Measurements from ENCODE around the gene RBM7. TPM values are rescaled to one million over a fixed set of nuclear protein-coding genes. Genes with fewer than 3 reads are reported as not detected.

Gene RBM7
- polyA plus RNA-seq, 1 donor from 2014 or later = 36.2 TPM

DNA sequence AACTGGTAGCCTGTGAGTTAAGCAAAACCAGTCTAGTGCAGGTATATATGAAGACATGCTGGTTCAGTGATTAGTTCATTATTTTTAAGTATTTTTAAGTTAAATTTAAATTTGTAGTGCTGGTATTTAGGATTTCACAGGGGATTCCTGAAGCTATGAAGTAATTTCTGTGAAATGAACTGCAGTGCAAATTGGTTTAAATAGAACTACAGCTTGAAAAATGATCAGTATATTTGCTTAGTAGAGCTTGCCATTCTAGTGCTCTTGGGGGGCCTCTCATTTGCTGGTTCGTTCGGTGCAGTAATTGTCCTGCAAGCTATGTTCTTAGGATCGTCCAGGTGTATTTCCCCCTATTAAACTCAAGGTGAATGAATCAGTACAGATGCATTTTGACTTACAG is 51.9 kb downstream of the RBM7 start:
- Histone ChIP-seq H3K4me3 (ENCODE audit: low read length) (no peak overlapping the region), H4K20me1 (ENCODE audit: insufficient read depth) (no peaks in the 10 kb centered on the region), H3K79me2 (replicated peaks; ENCODE audit: insufficient read depth, low read length) (no peaks in the 10 kb centered on the region), H3K4me2 (ENCODE audit: low read length) (no peak overlapping the region), H3K27me3 (ENCODE audit: insufficient read depth, low read depth, low read length) (no peaks in the 10 kb centered on the region), H3F3A (ENCODE audit: insufficient read depth, low read length, poor library complexity, severe bottlenecking) (no peaks in the 10 kb centered on the region), H3K36me3 (ENCODE audit: insufficient read depth, low read length) (no peaks in the 10 kb centered on the region), H3K27ac (ENCODE audit: low read length) (no peak overlapping the region), H2AFZ (ENCODE audit: low read depth, low read length) (no peak overlapping the region), H3K9me3 (ENCODE audit: low read length) (no peaks in the 10 kb centered on the region), H3K9me2 (ENCODE audit: insufficient read depth, low read length) (no peaks in the 10 kb centered on the region), H3K9ac (ENCODE audit: low read length) (no peak overlapping the region)
- TF ChIP-seq EZH2 (IDR thresholded peaks at IDR 0.05; ENCODE audit: borderline replicate concordance, insufficient read depth, low read length, poor library complexity, severe bottlenecking) = no peak
- no peak for TF ChIP-seq TAF1 (IDR thresholded peaks at IDR 0.05; ENCODE audit: low read depth)
- no peak for TF ChIP-seq SMC3 (conservative IDR thresholded peaks at IDR 0.05; ENCODE audit: poor library complexity)
- TF ChIP-seq EP300 (conservative IDR thresholded peaks at IDR 0.05; ENCODE audit: poor library complexity, severe bottlenecking) = no peak
- TF ChIP-seq, protein P1, sequence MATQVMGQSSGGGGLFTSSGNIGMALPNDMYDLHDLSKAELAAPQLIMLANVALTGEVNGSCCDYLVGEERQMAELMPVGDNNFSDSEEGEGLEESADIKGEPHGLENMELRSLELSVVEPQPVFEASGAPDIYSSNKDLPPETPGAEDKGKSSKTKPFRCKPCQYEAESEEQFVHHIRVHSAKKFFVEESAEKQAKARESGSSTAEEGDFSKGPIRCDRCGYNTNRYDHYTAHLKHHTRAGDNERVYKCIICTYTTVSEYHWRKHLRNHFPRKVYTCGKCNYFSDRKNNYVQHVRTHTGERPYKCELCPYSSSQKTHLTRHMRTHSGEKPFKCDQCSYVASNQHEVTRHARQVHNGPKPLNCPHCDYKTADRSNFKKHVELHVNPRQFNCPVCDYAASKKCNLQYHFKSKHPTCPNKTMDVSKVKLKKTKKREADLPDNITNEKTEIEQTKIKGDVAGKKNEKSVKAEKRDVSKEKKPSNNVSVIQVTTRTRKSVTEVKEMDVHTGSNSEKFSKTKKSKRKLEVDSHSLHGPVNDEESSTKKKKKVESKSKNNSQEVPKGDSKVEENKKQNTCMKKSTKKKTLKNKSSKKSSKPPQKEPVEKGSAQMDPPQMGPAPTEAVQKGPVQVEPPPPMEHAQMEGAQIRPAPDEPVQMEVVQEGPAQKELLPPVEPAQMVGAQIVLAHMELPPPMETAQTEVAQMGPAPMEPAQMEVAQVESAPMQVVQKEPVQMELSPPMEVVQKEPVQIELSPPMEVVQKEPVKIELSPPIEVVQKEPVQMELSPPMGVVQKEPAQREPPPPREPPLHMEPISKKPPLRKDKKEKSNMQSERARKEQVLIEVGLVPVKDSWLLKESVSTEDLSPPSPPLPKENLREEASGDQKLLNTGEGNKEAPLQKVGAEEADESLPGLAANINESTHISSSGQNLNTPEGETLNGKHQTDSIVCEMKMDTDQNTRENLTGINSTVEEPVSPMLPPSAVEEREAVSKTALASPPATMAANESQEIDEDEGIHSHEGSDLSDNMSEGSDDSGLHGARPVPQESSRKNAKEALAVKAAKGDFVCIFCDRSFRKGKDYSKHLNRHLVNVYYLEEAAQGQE (IDR thresholded peaks at IDR 0.05; ENCODE audit: borderline replicate concordance) = no peak
- no peak for TF ChIP-seq RAD21 (conservative IDR thresholded peaks at IDR 0.05)
- TF ChIP-seq POLR2AphosphoS5 (IDR thresholded peaks at IDR 0.05) = no peak

Other genes starting within 250 kb of the RBM7 start
- not detected in 2 replicates for gene NNMT, start 104.3 kb upstream of the RBM7 start, polyA plus RNA-seq
- gene C11orf71, start 155 bp upstream of the RBM7 start, polyA plus RNA-seq = 29.9 and 33.1 TPM in 2 replicates
- 30.7 and 48.8 TPM in 2 replicates for gene REXO2, start 38.8 kb downstream of the RBM7 start, polyA plus RNA-seq
- gene NXPE1, start 159.2 kb downstream of the RBM7 start, polyA plus RNA-seq = not detected in 2 replicates
- not detected in 2 replicates for gene NXPE4, start 195.1 kb downstream of the RBM7 start, polyA plus RNA-seq

Measured in neural cell (in vitro differentiated cells).